Gastrocnemius medialis (tissue), 4 donors: ENCODE data around the gene SV2C. TPM values are rescaled to one million over a fixed set of nuclear protein-coding genes. Genes with fewer than 3 reads are reported as not detected.

ENCODE experiments used
- ATAC-seq, 2 donors: fragments of 150-250 bp; one replicate each; pipeline ENCODE4 v1.9.1; 2016
- DNase-seq, 2 donors: peaks; one replicate each; pipeline ENCODE4 v3.0.0-alpha.2; 2019
- H3K27ac ChIP-seq, 4 donors: fragments of 200-600 bp; sonication (generic); 1 replicate in 1 of 4; 2 replicates in 3 of 4; pipeline ENCODE4 v1.5.1; 2016 to 2018; ENCODE audit warnings: mild to moderate bottlenecking in 2 of 4, moderate library complexity in 1 of 4
- H3K27me3 ChIP-seq, 3 donors: fragments of 200-600 bp; sonication (generic) in 2 of 3; 1 replicate in 1 of 3; 2 replicates in 2 of 3; pipeline versions ENCODE4 v1.5.1 to v1.6.0; 2016 to 2019; ENCODE audit warnings: mild to moderate bottlenecking in 1 of 3, moderate library complexity in 1 of 3
- H3K36me3 ChIP-seq, 2 donors: fragments of 200-600 bp; sonication (generic) in 1 of 2; one replicate each; pipeline ENCODE4 v1.5.1; 2017 to 2018
- H3K4me1 ChIP-seq, 2 donors: fragments of 200-600 bp; sonication (generic) in 1 of 2; one replicate each; pipeline ENCODE4 v1.5.1; 2016 to 2017; ENCODE audit warnings: mild to moderate bottlenecking in 2 of 2
- H3K4me3 ChIP-seq, 4 donors: fragments of 200-600 bp; sonication (generic) in 3 of 4; 1 replicate in 1 of 4; 2 replicates in 3 of 4; pipeline ENCODE4 v1.5.1; 2016 to 2019; ENCODE audit warnings: mild to moderate bottlenecking in 2 of 4
- H3K9me3 ChIP-seq, 3 donors: fragments of 200-600 bp; sonication (generic) in 2 of 3; 1 replicate in 1 of 3; 2 replicates in 2 of 3; pipeline ENCODE4 v1.5.1; 2016 to 2019
- CTCF ChIP-seq, 5 experiments: fragments of 450-650 bp in 3 of 5; fragments of 200-600 bp in 2 of 5; sonication (generic) in 2 of 5; IDR thresholded peaks in 4 of 5; conservative IDR thresholded peaks in 1 of 5; 1 replicate in 4 of 5; 2 replicates in 1 of 5; pipeline ENCODE4 v1.5.1; 2016 to 2019; ENCODE audit warnings: antibody characterized with exemption in 5 of 5, mild to moderate bottlenecking in 3 of 5, moderate library complexity in 3 of 5
- POLR2A ChIP-seq, 2 donors: fragments of 450-650 bp; IDR thresholded peaks; one replicate each; pipeline ENCODE4 v1.6.1; 2017; ENCODE audit warnings: antibody characterized with exemption in 2 of 2, mild to moderate bottlenecking in 2 of 2, moderate library complexity in 2 of 2
- in situ Hi-C, 4 donors: fragments of 200-750 bp; cut with MboI; loops; one replicate each; pipeline versions ENCODE4 v1.15.0 to v1.8.0; 2017; ENCODE audit warnings: low sequenced_read_pairs in 4 of 4
- intact Hi-C: fragments of 100-400 bp; cut with DNase I; formaldehyde crosslinking; loops from one replicate; pipeline ENCODE4 v1.15.1; 2023; ENCODE audit warnings: low total_unique reads
- total RNA-seq, 4 donors: library from RNA; depleted of rRNA; stranded (reverse); fragments of >200 nt; gene quantifications; one replicate each; pipeline versions ENCODE4 v1.1.0 to v1.2.3, GENCODE V29; 2016

The SV2C gene
- total RNA-seq, 4 donors from 2014 or later: not detected

DNA sequence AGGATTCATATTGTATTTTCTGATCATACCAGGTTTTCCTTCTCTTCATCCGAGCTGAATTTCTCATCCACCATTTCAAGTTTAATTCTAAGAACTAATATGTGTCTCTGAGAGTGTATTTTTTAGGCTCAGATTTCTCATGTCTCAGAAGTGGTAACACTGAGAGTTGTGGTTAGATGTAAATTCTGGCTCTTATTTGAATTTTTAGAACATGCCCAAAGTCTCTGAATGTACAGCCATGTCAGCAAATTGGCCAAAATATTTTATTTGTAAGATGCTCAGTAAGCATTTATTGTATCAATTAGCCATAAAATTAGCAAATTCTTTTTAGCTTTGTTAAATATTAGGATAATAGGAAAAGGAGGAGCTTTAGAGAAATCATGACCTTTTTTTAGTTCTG, 16.6 kb downstream of the SV2C start:
- no peak for ATAC-seq
- no peaks in the 10 kb centered on the region for H3K27me3 ChIP-seq
- H3K4me3 ChIP-seq: no peak overlapping the region
- H3K36me3 ChIP-seq: no peaks in the 10 kb centered on the region
- no peak for DNase-seq
- H3K27ac ChIP-seq: no peak overlapping the region
- no peaks in the 10 kb centered on the region for H3K4me1 ChIP-seq
- in situ Hi-C loops (no loop called here), intact Hi-C loops (no loop called here)
- TF ChIP-seq CTCF (IDR thresholded peaks at IDR 0.05 in 4 of 5, conservative IDR thresholded peaks at IDR 0.05 in 1 of 5) (no peak), POLR2A (IDR thresholded peaks at IDR 0.05) (no peak)
- H3K9me3 ChIP-seq: no peaks in the 10 kb centered on the region

GRCh38 chr5:76104027-76104426, 20.8 kb downstream of the SV2C start:
- Histone ChIP-seq H3K27ac (no peak overlapping the region), H3K9me3 (no peaks in the 10 kb centered on the region), H3K4me1 (no peaks in the 10 kb centered on the region), H3K36me3 (no peaks in the 10 kb centered on the region), H3K4me3 (no peak overlapping the region), H3K27me3 (no peaks in the 10 kb centered on the region)
- ATAC-seq (no peak), DNase-seq (no peak)
- TF ChIP-seq CTCF (IDR thresholded peaks at IDR 0.05 in 4 of 5, conservative IDR thresholded peaks at IDR 0.05 in 1 of 5): no peak
- no peak for TF ChIP-seq POLR2A (IDR thresholded peaks at IDR 0.05)
- intact Hi-C loops: no loop called here
- in situ Hi-C loops: no loop called here

DNA sequence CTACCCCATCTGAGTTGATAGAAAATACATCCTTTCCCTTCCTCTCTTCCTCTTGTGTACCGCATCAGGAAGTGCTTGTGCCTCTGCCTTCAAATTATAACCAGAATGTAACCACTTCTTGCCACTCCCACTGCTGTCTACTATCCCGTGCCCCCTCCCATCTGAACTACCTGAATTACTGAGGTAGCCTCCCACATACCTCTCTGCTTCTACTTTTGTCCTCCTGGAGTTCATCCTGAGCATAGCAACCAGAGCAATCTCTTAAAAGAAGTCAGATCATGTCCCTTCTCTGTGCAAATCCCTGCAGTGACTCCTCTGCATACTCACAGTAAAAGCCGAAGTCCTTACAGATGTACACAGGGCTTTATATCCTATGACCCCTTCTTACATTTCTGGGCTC, 23.0 kb downstream of the SV2C start:
- Histone ChIP-seq H3K27ac (no peak overlapping the region), H3K9me3 (no peaks in the 10 kb centered on the region), H3K36me3 (no peaks in the 10 kb centered on the region), H3K4me1 (no peaks in the 10 kb centered on the region), H3K27me3 (no peaks in the 10 kb centered on the region), H3K4me3 (no peak overlapping the region)
- intact Hi-C loops: no loop called here
- ATAC-seq: no peak
- no peak for TF ChIP-seq CTCF (IDR thresholded peaks at IDR 0.05 in 4 of 5, conservative IDR thresholded peaks at IDR 0.05 in 1 of 5)
- in situ Hi-C loops: no loop called here
- DNase-seq: no peak

GRCh38 chr5:76111477-76112174, 28.4 kb downstream of the SV2C start:
- Histone ChIP-seq H3K4me3 (no peak overlapping the region), H3K4me1 (no peaks in the 10 kb centered on the region), H3K27me3 (no peaks in the 10 kb centered on the region), H3K27ac (no peak overlapping the region), H3K36me3 (no peaks in the 10 kb centered on the region), H3K9me3 (no peaks in the 10 kb centered on the region)
- intact Hi-C loops (no loop called here), in situ Hi-C loops (no loop called here)
- no peak for TF ChIP-seq POLR2A (IDR thresholded peaks at IDR 0.05)
- no peak for TF ChIP-seq CTCF (IDR thresholded peaks at IDR 0.05 in 4 of 5, conservative IDR thresholded peaks at IDR 0.05 in 1 of 5)
- ATAC-seq (peak in 1 of 2 donors; percentile 39), DNase-seq (no peak)

- H3K4me1 ChIP-seq: no peaks in the 10 kb centered on the region
- ATAC-seq (no peak), DNase-seq (no peak)
- H3K36me3 ChIP-seq: no peaks in the 10 kb centered on the region
- TF ChIP-seq POLR2A (IDR thresholded peaks at IDR 0.05): no peak
- no peak for TF ChIP-seq CTCF (IDR thresholded peaks at IDR 0.05 in 4 of 5, conservative IDR thresholded peaks at IDR 0.05 in 1 of 5)
- H3K27ac ChIP-seq: no peak overlapping the region
- intact Hi-C loops: no loop called here
- no peak overlapping the region for H3K4me3 ChIP-seq
- in situ Hi-C loops: no loop called here
- H3K9me3 ChIP-seq: no peaks in the 10 kb centered on the region
- H3K27me3 ChIP-seq: no peaks in the 10 kb centered on the region
These were observed 29.9 kb downstream of the SV2C start for GRCh38 chr5:76113103-76113502.
